HepG2 (cell line): ENCODE results near the gene CLMP. TPM values are rescaled to one million over a fixed set of nuclear protein-coding genes. Genes with fewer than 3 reads are reported as not detected.

Source experiments
- E2F1 ChIP-seq: sonication (generic); formaldehyde crosslinking; IDR thresholded peaks from 2 replicates; pipeline ENCODE4 v1.5.0; 2020; ENCODE audit warnings: missing genetic modification reagents
- ELF3 ChIP-seq: IDR thresholded peaks from 2 replicates; pipeline ENCODE4 v1.6.1; 2016; ENCODE audit warnings: missing genetic modification reagents, missing compliant biosample characterization
- KLF12 ChIP-seq: sonication (generic); formaldehyde crosslinking; IDR thresholded peaks from 2 replicates; pipeline ENCODE4 v1.4.0; 2020; ENCODE audit warnings: missing genetic modification reagents, borderline replicate concordance
- PITX1 ChIP-seq: sonication (generic); formaldehyde crosslinking; IDR thresholded peaks from 2 replicates; pipeline ENCODE4 v1.5.1; 2020; ENCODE audit warnings: mild to moderate bottlenecking, missing genetic modification reagents
- RBFOX2 ChIP-seq: fragments of 200-400 bp; formaldehyde crosslinking; IDR thresholded peaks from 2 replicates; pipeline ENCODE4 v1.6.1; 2017; ENCODE audit warnings: low read depth, mild to moderate bottlenecking, low read length
- SATB2 ChIP-seq: sonication (generic); formaldehyde crosslinking; IDR thresholded peaks from 2 replicates; pipeline ENCODE4 v1.5.0; 2020; ENCODE audit warnings: missing genetic modification reagents
- TAF1 ChIP-seq: sonication (generic); formaldehyde crosslinking; IDR thresholded peaks from 2 replicates; pipeline ENCODE4 v1.4.0; 2020; ENCODE audit warnings: missing genetic modification reagents
- TEAD3 ChIP-seq: optimal IDR thresholded peaks from 2 replicates; pipeline ENCODE3; 2016; ENCODE audit warnings: borderline replicate concordance
- TFDP2 ChIP-seq: sonication (generic); formaldehyde crosslinking; IDR thresholded peaks from 2 replicates; pipeline ENCODE4 v1.4.0; 2020; ENCODE audit warnings: missing genetic modification reagents
- TOPORS ChIP-seq: sonication (generic); formaldehyde crosslinking; IDR thresholded peaks from 2 replicates; pipeline ENCODE4 v1.8.0; 2023; ENCODE audit warnings: mild to moderate bottlenecking, missing genetic modification reagents
- ZNF10 ChIP-seq: sonication (generic); formaldehyde crosslinking; IDR thresholded peaks from 2 replicates; pipeline ENCODE4 v1.4.0; 2020; ENCODE audit warnings: mild to moderate bottlenecking, low read depth, missing genetic modification reagents, borderline replicate concordance
- ZNF138 ChIP-seq: sonication (generic); formaldehyde crosslinking; IDR thresholded peaks from 2 replicates; pipeline ENCODE4 v1.5.0; 2020; ENCODE audit warnings: mild to moderate bottlenecking, low read depth, missing genetic modification reagents
- ZNF235 ChIP-seq: sonication (generic); formaldehyde crosslinking; IDR thresholded peaks from 2 replicates; pipeline ENCODE4 v1.8.1; 2023; ENCODE audit warnings: mild to moderate bottlenecking, missing genetic modification reagents, borderline replicate concordance
- ZNF644 ChIP-seq: IDR thresholded peaks from 2 replicates; pipeline ENCODE4 v1.6.1; 2016; ENCODE audit warnings: low read depth
- ZNF674 ChIP-seq: sonication (generic); formaldehyde crosslinking; IDR thresholded peaks from 2 replicates; pipeline ENCODE4 v1.5.0; 2020; ENCODE audit warnings: low read depth, mild to moderate bottlenecking, missing genetic modification reagents
- polyA plus RNA-seq, 8 experiments: library from polyadenylated mRNA; depleted of rRNA in 3 of 8; stranded (reverse) in 7 of 8; unstranded in 1 of 8; fragments of >200 nt; fragmentation: Illumina TruSeq in 4 of 8; extraction: Trizol in 4 of 8; gene quantifications; 2 replicates each; pipeline versions ENCODE4 v1.2.1 to v1.2.3, GENCODE V29; 2011 to 2016; ENCODE audit warnings: low read depth in 4 of 8, missing spikeins in 1 of 8, mixed read lengths in 1 of 8; ENCODE audit not compliant: insufficient read depth in 1 of 8
- total RNA-seq, 5 experiments: library from RNA; depleted of rRNA; stranded (reverse); fragments of >200 nt; fragmentation: Illumina TruSeq; extraction: Trizol; gene quantifications; 2 replicates each; pipeline ENCODE4 v1.2.3, GENCODE V29; 2016; ENCODE audit warnings: low read depth in 1 of 5
- TF ChIP-seq, protein P1 (sequence below): sonication (generic); formaldehyde crosslinking; IDR thresholded peaks from 2 replicates; pipeline ENCODE4 v1.8.0; 2022; ENCODE audit warnings: missing genetic modification reagents, mild to moderate bottlenecking, moderate library complexity, borderline replicate concordance
- TF ChIP-seq, protein P2 (sequence below): sonication (generic); formaldehyde crosslinking; IDR thresholded peaks from 2 replicates; pipeline ENCODE4 v1.4.0; 2020; ENCODE audit warnings: missing genetic modification reagents
- TF ChIP-seq, protein P3 (sequence below): sonication (generic); formaldehyde crosslinking; conservative IDR thresholded peaks from 2 replicates; pipeline ENCODE4 v1.8.0; 2022; ENCODE audit warnings: mild to moderate bottlenecking, moderate library complexity, missing genetic modification reagents
- TF ChIP-seq, protein P4 (sequence below): IDR thresholded peaks from 2 replicates; pipeline ENCODE4 v1.6.1; 2016; ENCODE audit warnings: mild to moderate bottlenecking, missing biosample characterization, missing genetic modification reagents

Gene CLMP
- total and polyA plus RNA-seq, 2 of the 13 experiments (the other 11 are each of a cell fraction or from before 2014, with no cell fraction given) = not detected

GRCh38 chr11:123062892-123063825, 131.9 kb downstream of the CLMP start (continued):
- peak; percentile 14; the same call in 1 of the 2 replicates for TF ChIP-seq ELF3
- TF ChIP-seq KLF12 = peak; percentile 12; the same call in 1 of the 2 replicates
- peak; percentile 28; the same call in 1 of the 2 replicates for TF ChIP-seq TAF1 (CRISPR knock-in tag)
- no peak for TF ChIP-seq TOPORS
- TF ChIP-seq ZNF674 = no peak
- TF ChIP-seq, protein P1, sequence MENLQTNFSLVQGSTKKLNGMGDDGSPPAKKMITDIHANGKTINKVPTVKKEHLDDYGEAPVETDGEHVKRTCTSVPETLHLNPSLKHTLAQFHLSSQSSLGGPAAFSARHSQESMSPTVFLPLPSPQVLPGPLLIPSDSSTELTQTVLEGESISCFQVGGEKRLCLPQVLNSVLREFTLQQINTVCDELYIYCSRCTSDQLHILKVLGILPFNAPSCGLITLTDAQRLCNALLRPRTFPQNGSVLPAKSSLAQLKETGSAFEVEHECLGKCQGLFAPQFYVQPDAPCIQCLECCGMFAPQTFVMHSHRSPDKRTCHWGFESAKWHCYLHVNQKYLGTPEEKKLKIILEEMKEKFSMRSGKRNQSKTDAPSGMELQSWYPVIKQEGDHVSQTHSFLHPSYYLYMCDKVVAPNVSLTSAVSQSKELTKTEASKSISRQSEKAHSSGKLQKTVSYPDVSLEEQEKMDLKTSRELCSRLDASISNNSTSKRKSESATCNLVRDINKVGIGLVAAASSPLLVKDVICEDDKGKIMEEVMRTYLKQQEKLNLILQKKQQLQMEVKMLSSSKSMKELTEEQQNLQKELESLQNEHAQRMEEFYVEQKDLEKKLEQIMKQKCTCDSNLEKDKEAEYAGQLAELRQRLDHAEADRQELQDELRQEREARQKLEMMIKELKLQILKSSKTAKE = no peak
- 0 out of 2 replicates have a peak, but pooled peaks have one; percentile 19 for TF ChIP-seq TFDP2
- 0 out of 2 replicates have a peak, but pooled peaks have one; percentile 23 for TF ChIP-seq ZNF644 (CRISPR knock-in tag)
- TF ChIP-seq, protein P2, sequence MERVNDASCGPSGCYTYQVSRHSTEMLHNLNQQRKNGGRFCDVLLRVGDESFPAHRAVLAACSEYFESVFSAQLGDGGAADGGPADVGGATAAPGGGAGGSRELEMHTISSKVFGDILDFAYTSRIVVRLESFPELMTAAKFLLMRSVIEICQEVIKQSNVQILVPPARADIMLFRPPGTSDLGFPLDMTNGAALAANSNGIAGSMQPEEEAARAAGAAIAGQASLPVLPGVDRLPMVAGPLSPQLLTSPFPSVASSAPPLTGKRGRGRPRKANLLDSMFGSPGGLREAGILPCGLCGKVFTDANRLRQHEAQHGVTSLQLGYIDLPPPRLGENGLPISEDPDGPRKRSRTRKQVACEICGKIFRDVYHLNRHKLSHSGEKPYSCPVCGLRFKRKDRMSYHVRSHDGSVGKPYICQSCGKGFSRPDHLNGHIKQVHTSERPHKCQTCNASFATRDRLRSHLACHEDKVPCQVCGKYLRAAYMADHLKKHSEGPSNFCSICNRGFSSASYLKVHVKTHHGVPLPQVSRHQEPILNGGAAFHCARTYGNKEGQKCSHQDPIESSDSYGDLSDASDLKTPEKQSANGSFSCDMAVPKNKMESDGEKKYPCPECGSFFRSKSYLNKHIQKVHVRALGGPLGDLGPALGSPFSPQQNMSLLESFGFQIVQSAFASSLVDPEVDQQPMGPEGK (CRISPR knock-in tag) = no peak
- peak; percentile 77 for TF ChIP-seq RBFOX2
- peak; percentile 23 for TF ChIP-seq TEAD3 (CRISPR knock-in tag)
- TF ChIP-seq SATB2 (CRISPR knock-in tag) = peak; percentile 19; the same call in 1 of the 2 replicates
- TF ChIP-seq, protein P3, sequence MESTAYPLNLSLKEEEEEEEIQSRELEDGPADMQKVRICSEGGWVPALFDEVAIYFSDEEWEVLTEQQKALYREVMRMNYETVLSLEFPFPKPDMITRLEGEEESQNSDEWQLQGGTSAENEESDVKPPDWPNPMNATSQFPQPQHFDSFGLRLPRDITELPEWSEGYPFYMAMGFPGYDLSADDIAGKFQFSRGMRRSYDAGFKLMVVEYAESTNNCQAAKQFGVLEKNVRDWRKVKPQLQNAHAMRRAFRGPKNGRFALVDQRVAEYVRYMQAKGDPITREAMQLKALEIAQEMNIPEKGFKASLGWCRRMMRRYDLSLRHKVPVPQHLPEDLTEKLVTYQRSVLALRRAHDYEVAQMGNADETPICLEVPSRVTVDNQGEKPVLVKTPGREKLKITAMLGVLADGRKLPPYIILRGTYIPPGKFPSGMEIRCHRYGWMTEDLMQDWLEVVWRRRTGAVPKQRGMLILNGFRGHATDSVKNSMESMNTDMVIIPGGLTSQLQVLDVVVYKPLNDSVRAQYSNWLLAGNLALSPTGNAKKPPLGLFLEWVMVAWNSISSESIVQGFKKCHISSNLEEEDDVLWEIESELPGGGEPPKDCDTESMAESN (CRISPR knock-in tag) = 0 out of 2 replicates have a peak, but pooled peaks have one; percentile 17
- peak; percentile 46; the same call in 1 of the 2 replicates for TF ChIP-seq ZNF235
- peak; percentile 41; the same call in 1 of the 2 replicates for TF ChIP-seq ZNF138 (CRISPR knock-in tag)
- TF ChIP-seq E2F1 (CRISPR knock-in tag) = no peak
- TF ChIP-seq, protein P4, sequence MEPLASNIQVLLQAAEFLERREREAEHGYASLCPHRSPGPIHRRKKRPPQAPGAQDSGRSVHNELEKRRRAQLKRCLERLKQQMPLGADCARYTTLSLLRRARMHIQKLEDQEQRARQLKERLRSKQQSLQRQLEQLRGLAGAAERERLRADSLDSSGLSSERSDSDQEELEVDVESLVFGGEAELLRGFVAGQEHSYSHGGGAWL (CRISPR knock-in tag) = no peak; the same call in 1 of the 2 replicates
- 0 out of 2 replicates have a peak, but pooled peaks have one; percentile 20 for TF ChIP-seq PITX1 (CRISPR knock-in tag)
- TF ChIP-seq ZNF10 (CRISPR knock-in tag) = no peak
